ENCODE data around the gene GABRB1.
"Not testable (repeated sequence)": the region's sequence is repeated elsewhere in the genome, so short reads cannot be mapped to it uniquely, and the experiment has no call there.

Gene GABRB1

DNA sequence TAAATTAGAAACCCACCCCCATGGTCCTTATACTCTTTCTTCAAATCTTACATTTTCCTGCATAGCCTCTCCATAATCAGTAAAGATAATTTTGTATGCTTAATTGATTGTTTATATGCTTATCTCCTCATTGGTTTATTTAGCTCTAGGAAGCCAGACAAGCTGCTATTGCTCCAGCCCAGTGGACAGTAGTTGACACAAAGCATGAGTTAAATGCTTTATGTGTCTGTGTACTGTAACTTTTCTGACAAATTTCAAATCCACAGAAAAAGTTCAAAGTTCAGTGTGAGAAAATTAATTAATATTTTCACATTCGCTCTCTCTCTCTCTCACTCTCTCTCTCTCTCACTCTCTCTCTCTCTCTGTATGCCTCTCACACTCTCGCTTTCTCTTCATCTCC lies 181.7 kb downstream of the GABRB1 start:
- DNase-seq (ENCODE audit: low read depth), result no peak

DNA sequence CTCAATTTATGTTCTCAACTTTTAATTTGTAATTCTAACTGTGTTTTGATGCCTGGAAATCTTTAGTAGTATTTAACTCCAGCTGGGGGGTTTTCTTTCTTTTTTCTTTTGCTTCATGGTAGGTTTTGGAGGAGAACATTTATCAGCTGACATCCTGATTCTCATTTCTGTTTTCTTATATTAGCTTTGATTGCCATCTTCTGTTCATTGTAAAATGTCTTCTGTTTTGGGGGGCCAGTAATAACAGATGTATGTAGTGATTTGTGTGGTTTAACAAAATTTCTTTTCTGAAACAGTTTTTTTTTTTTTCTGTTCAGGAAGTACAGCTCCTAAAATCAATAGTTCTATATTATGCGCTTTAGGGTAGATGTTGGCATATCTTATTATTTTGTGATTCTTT lies 182.2 kb downstream of the GABRB1 start:
- DNase-seq (ENCODE audit: low read depth), result no peak

DNA sequence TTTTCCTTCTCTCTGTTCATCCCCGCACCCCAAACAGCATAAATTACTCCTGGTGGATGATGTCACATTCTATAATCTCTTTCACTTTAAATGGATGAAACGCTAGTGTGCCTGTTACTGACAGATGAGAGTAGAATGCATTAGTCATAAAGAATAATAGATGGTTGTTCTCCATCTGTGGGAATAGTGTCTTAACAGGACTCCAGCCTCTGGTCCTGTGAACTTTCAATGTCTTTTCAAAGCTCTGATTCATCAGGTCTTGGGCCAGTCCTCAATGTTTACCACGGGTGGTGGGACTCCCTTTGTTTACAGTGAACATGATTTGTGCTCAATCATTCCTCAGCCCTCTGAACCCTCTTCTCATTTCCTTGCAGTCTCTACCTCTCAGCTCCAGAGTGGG lies 182.6 kb downstream of the GABRB1 start:
- DNase-seq (ENCODE audit: low read depth), result no peak

DNA sequence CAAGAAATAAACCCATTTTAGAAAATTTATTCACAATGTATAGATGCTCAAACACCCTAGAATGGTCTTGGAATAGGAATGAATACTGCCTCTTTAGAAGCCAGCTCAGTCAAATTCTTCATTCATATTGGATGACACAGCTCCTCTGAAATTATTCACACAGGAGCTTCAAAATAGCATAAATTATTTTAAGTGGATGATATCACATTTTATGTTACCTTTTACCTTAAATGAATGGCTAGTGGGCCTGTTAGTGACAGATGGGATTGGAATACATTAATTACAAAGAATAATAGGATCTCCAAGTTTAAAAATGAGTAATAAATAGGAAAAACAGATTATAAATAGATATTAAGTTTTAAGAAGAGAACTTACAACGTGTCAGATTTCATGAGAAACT lies 184.4 kb downstream of the GABRB1 start:
- DNase-seq (ENCODE audit: low read depth), result no peak

DNA sequence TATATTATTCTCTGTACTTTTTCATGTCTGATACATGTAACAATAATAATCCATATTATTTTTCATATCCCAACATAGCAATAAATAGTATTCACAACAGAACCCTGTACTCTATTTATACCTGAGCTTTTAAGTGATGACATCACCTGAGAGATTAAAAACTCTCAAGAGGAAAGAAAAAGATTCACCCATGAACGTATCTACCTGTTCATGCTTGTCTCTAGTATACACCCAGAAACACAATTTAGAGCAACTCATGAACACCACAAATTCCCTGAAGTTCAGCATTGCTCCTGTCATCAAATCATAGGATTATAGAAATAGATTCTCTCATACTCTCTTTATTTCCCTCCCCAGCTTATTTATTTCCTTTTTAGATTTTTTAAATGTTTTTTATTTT lies 185.9 kb downstream of the GABRB1 start:
- DNase-seq (ENCODE audit: low read depth), result no peak

DNA sequence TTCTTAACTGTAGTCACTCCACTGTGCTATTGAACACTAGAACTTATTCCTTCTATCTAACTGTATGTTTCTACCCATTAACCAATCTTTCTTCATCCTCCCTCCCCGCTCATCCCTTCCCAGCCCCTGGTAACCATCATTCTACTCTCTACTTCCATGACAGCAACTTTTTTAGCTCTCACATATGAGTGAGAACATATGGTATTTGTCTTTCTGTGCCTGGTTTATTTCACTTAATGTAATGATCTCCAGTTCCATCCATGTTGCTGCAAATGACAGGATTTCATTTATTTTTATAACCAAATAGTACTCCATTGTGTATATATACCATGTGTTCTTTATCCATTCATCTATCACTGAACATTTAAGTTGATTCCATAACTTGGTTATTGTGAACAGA lies 186.5 kb downstream of the GABRB1 start:
- DNase-seq (ENCODE audit: low read depth), result no peak

DNA sequence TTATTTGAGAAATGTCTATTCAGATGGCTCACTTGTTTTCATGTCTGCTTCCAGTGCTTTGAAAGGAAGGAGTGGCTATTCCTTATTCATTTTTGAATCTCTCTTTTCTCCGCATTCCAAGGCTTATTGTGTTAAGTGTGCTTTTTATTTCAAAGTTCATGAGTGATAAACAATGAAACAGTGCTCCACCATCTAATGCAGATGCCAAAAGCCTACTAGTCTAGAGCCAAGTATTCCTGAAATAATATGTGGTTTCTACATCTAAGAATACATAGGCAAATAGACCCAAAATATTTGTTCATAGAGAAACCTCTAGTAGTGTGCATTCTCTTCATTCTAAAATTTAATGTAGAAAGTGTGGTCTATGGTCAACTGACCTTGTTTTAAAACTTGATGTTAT lies 187.3 kb downstream of the GABRB1 start:
- no peak for DNase-seq (ENCODE audit: low read depth)

DNA sequence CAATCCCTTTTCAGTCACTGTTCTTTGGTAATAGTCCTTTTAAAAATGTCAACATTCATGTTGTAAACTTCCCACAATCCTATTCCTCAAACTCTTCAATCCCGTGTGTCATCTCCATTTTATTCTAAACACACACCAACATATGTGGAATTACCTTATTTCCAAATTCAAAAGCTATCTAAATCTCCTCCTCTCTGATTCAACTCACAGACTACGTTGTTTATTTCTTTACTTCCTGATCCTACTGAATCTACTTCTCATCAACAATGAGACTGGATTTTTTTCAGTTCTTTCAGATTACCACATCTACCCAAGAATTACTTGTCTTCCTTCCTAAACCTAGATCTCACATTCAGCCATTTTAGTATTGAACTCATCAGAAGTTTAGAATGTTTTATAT lies 188.2 kb downstream of the GABRB1 start:
- no peak for DNase-seq (ENCODE audit: low read depth)

DNA sequence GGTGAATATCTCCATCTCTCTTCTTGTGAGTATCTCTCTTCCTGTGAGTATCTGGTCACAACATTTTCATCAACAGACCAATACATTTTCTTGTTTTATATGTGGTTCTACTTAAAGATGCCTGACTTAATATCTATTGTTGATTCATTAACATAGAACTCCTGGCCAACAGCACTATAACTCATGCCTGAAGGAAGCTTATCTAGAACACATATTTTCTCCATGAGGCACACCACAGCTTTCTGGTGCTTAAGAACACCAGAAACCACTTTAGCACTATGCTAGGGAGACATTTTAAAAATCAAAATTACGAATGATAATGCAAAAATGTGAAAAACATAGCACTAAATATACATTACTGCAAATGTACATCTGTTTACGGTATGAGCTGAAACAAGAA lies 190.4 kb downstream of the GABRB1 start:
- no peak for DNase-seq (ENCODE audit: low read depth)

DNA sequence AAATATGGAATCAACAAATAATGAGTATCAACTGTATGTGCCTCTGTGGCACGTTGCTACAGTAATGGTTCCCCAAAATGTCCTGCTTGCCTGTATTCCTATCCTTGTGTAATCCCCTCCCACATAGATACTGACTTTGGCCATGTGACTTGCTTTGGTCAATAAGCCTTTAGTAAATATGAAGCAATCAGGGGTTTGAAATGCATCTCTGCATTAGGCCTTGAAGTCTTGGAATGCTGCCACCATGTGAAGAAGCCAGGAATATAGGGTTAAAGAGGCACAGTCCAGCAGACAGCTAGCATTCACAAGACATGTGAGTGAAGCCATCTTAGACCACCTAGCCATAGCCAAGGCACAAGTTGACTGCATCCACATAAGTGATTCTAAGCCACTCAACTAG lies 190.9 kb downstream of the GABRB1 start:
- no peak for DNase-seq (ENCODE audit: low read depth)

DNA sequence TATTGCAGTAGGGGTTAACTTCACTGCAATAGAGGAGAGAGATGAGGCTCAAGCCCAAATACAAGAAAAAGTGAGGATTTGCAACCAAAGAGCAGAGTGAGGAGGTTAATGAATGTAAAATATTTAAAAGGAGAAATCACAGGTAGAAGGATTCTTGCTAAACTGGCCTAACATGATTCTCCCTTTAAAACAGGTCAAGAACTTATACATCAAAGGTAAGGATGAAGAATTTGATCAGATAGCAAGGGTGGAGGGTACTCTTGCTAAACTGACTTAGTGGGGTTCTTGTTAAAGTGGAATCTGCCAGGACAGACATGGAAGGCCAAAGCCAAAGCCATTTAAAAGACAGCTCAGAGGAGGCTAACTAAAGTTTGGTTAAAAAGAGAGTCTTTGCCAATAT lies 193.0 kb downstream of the GABRB1 start:
- DNase-seq (ENCODE audit: low read depth), result no peak

DNA sequence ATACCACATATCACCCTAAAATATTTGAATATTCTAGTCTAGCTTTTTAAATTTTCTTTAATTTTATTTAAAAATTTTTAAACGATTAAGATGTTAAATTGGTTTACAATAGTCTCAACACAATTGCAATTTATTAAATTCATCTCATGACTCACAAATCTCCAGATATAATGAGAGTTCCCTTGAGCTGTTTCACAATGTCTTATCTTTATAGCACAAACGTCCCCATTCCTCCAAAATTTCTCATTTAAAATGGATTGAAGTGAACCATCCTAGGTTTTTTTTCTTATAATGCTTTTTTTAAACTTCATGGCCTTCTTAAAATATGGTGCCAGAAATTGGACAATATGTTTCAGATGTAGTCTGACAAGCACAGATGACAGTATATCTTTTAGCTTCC lies 204.4 kb downstream of the GABRB1 start:
- no peak for DNase-seq (ENCODE audit: low read depth)

DNA sequence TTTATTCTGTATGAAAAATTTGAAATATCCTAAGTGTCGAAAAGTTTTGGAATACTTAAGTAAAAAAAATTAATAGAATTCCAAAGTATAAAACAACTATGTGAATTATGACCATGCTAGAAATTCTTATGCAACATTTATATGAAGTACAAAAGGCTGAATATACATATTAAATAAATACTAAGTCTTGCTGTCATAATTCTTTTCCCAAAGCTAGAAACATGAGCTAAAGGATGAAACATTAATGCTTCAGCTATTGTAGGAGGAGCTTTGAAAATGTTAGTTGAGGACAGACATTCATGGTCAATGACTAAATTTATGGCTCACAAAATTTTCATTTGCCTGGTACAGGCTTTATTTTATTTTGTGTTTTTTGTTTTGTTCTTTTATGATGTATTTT lies 207.3 kb downstream of the GABRB1 start:
- no peak for DNase-seq (ENCODE audit: low read depth)

DNA sequence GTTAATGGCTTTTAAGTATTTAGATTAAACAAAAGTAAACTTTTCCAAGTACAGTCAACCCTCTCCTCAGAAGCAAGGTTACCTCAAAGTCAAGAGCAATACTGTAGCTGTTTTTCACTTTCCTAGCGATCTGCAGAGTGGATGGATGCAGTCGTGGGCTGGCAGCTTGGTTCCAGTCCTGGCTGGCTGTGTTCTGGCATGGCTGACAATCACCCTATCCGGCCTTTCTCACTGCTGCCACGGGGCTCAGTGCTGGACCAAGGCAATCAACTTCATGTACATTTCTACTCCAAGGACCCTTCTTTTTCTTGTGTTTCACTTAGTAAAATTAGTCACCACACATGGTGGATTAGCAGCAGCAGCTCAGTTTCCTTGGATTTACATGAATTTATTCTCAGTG lies 208.3 kb downstream of the GABRB1 start:
- DNase-seq (ENCODE audit: low read depth), result no peak

DNA sequence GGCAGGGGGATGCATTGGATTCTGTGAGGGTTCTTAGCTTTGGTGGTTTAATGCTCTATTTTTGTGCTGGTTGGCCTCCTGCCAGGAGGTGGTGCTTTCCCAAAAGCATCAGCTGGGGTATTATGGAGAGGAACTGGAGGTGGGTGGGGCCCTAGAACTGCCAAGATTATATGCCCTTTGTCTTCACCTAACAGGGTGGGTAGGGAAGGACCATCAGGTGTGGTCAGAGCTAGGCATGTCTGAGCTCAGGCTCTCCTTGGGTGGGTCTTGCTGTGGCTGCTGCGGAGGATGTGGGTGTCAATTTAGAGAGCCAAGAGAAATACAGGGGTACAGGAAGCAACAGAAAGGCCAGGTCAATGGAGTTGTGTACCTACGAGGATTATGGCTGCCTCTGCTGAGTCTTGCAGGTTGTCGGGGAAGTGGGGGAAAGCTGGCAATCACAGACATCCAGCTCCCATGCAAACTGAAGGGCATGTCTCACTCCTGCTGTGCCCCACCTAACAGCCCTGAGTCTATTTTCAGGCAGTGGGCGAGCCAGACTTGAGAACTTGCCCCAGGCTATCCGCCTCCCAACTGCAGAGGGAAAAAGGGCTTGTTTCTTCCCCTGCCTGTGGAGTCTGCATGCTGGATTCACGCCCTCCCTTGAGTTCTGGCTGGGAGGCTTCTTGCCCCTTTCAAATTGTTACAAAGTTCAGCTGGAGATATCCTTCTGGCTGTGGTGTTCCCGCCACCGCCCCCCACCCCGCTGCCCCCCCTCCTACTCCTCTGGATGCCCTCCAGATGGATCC lies 220.2 kb downstream of the GABRB1 start:
- no peak for DNase-seq (ENCODE audit: low read depth)

DNA sequence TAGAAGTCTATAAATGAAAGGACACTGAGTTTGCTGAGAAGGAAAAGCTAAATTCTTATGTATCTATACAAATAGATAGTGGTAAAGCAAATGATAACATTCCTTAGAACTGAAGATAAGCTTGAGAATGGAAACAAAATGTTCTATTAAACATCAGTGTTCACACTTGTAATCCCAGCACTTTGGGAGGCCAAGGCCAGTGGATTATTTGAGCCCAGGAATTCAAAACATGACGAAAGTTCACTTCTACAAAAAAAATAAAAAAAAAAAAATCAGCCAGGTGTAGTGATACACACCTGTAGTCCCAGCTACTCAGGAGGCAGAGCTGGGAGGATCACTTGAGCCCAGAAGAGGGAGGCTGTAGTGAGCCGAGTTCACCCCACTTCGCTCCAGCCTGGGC lies 232.4 kb downstream of the GABRB1 start:
- no peak for DNase-seq (ENCODE audit: low read depth)

DNA sequence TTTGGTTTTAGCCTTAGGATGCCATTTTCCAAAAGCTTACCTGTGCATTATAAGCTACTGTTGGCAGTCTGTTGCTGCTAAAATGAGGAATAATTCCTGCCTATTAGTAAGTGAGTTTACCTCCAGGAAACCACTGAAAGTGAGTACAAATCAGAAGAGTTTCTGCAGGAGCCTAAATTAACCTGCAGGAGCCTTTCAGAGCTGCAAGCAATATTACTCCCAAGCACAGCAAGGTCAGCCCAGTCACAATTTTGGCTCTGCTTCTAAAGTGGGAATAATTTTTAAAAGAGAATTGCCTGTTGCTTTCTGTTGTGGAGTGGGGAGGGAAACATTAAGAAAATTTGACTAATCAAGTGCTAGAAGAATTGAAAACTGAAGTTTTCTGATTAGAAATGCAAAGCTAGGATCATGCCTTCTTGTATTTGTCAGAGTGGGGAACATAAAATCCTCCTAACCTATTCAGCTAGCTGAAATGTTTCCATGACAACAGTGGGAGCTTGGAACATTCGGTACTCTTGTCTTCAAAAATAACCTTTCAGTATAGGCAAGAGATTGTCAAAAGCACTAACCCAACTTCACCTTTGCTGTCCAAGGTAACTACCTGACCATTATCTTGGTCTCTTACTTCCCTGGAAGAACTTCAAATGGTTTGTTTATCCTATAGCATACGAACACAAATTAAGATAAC lies 239.0 kb downstream of the GABRB1 start:
- DNase-seq (ENCODE audit: low read depth), result no peak

DNA sequence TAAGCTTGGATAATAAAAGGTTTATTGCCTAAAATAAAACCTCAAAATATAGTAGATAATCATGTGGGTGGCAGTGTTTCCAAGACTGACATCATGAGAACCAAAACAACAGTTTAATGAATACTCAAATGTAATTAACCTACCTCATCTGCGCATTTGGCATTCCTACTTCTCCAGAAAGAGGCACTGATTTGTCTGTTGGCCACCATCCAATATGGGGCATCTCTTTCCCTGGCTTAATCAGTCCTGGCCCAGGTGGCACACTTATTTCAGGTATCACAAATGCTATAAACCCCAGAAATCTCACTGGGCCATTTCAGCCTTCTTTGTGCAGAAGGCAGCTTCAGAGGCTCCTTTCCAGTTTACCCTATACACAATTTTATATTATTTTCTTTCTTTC lies 239.9 kb downstream of the GABRB1 start:
- no peak for DNase-seq (ENCODE audit: low read depth)

DNA sequence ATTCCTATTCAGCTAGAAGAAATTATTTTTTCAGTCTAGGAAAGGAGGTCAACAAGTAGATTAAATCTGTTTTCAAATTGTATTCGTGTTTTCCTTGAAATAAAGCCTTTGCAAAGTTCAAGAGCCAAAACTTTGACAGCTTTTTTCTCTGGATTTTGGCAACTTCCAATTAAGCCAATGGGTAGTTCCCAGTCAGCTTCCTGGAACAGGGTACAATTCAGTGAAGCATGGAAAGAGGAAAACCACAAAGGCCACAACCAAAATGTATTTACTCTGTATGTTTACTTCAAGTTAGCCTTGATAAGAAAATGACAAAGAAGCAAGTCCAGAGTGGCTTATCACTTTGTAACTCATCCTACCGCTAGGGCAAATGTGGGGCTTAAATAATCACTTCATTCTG lies 243.5 kb downstream of the GABRB1 start:
- peak; percentile 21 for DNase-seq (ENCODE audit: low read depth)

DNA sequence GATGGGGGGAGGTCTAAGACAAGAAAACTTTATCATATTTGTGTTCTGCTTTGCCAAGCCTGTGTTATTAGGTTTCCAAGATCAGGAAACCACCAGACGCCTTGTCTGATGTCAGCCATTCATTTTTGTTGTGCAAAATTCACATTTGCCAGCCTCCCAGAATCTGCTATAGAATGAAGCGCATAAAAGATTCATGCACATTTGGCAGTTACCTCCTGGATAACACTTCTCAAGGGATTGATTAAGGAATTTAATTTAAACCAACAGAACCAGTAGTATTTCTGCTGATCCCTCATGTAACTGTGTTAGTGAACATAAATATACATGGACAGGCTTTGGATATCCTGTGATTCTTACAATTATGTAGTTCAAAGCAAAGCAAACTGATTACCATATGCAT lies 244.2 kb downstream of the GABRB1 start:
- DNase-seq (ENCODE audit: low read depth), result no peak

DNA sequence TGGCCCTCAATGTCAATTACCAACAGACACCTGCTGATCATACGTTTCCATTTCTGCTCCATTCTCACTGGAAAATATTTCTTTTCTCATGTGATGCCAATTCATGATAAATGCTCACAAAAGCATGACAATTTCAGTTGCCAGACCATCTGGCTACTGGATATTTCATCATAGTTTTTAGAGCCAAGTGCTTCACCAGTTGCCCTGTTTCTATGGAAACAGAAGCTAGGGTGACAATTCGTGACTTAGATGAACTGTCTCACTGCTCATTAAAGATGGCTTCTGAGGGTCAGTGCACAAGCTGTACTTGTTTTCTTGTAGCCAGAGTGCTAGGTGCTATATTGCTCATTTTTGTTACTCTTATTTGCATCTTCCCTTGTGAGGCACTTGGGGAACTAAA lies 247.3 kb downstream of the GABRB1 start:
- DNase-seq (ENCODE audit: low read depth), result no peak

DNA sequence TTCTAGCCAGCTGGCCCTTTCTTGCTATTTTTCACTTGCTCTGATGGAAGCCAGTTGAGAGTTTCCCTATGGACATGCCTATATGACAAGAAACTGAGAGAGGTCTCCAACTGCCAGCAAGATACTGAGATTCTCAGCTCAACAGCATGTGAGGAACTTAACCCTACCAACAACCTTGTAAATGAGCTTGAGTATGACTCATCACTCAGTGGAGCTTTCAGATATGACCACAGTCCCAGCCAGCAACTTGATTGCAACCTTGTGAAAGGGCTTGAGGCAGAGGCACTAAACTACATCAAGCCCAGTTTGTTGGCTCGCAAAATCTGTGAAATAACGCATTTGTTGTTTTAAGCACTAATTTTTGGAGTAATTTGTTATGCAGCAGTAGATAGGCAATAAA lies 256.4 kb downstream of the GABRB1 start:
- no peak for DNase-seq (ENCODE audit: low read depth)

DNA sequence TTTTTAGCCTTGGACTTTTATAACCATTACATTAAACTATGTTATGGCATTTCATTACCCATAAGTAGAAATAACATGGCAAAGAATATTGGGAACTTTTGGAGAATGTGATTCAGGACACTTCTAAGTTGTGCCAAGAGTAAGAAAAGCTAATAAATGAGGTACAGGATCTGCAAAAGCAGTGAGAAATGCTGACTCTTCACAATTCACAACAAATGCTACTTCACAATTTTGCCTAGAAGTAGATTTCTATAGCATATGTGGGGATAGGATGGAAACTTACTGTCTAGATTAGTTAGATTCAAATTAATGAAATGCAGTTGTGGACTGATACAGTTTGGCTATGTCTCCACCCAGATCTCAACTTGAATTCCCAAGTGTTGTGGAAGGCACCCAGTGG lies 258.4 kb downstream of the GABRB1 start:
- no peak for DNase-seq (ENCODE audit: low read depth)

DNA sequence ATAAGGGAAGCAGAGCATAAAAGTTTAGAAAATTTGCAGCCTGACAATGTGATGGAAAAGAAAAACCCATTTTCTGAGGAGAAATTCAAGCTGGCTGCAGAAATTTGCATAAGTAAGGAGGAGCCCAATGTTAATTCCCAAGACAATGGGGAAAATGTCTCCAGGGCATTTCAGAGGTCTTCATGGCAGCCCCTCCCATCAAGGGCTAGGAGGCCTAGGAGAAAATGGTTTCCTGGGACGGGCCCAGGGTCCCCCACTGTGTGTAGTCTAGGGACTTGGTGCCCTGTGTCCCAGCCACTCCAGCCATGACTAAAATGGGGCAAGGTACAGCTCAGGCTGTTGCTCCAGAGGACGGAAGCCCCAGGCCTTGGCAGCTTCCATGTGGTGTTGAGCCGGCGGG lies 259.5 kb downstream of the GABRB1 start:
- DNase-seq (ENCODE audit: low read depth), result not testable (repeated sequence)

Measured in CMK (cell line).